ENCODE measurements around the gene DCST2. TPM values are rescaled to one million over a fixed set of nuclear protein-coding genes. Genes with fewer than 3 reads are reported as not detected.
A peak's percentile ranks its signal among the peaks of the same experiment; 100 is the strongest.

Gene DCST2
- total RNA-seq, 1 donor from 2014 or later, result 0.17 TPM

DNA sequence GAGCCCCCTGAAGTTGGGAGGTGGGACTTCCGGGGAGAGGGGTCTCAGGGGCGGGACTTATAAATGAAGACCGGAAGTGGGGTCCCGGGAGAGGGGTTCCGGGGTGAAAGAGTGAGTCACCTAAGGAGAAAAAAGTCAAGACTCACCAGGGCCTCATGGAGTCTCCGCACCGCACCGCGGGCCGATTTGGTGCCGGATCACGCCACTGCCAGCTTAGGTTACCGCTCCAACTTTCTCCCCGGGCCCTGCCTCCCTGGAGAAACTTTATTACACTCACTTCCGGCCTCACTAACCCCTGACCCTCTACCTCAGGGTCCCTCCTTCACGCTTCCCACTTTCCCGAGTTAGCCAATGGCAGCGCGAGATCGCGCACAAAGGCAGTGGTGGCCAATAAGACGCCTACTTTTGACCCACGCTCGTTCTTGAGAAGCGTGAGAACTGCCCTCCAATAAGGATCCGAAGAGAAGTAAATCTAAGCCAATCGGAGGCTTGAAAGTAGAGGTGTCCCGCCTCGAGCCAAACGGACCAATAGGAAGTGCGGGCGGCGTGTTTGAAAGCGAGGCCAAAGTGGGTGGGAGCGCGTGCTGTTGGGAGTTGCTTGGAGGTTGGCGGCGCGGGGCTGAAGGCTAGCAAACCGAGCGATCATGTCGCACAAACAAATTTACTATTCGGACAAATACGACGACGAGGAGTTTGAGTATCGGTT lies 59.3 kb downstream of the DCST2 start, which contains the start of gene CKS1B:
Gene CKS1B, plus strand, starts transcription at position 580 of the 706 bp plus-strand sequence. Its CDS starts 65 bp downstream, at position 645.
- DNase-seq, result peak; percentile 100

DNA sequence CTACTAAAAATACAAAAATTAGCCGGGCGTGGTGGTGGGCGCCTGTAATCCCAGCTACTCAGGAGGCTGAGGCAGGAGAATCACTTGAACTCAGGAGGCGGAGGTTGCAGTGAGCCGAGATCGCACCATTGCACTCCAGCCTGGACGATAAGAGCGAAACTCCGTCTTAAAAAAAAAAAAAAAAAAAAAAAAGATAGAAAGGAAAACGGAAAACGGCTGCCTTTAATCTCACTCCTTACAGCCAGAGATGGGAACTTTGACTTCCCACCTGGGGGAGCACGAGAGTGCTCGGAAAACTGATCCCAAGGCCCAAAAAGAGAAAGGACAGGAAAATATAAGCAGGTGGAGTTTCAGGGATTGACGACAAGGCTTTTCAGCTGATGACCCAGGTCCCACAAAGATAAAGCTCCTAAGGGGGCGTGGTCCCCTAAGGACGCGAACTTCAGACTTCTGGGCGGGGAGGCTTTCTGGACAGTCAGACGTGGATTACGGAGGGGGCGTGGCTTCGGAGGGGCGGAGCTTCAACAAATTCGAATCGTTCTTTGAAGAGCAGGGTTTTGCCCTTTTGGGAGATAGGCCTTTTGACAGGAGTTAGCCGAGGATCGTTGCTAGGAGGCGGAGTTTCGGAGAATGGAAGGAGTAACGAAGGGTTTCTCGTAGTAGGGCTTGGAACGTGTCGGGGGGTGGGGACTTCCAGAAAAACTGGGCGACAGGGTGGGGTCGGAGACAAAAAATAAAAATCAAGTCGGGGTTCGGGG lies 60.1 kb downstream of the DCST2 start:
- DNase-seq, result peak; percentile 99

DNA sequence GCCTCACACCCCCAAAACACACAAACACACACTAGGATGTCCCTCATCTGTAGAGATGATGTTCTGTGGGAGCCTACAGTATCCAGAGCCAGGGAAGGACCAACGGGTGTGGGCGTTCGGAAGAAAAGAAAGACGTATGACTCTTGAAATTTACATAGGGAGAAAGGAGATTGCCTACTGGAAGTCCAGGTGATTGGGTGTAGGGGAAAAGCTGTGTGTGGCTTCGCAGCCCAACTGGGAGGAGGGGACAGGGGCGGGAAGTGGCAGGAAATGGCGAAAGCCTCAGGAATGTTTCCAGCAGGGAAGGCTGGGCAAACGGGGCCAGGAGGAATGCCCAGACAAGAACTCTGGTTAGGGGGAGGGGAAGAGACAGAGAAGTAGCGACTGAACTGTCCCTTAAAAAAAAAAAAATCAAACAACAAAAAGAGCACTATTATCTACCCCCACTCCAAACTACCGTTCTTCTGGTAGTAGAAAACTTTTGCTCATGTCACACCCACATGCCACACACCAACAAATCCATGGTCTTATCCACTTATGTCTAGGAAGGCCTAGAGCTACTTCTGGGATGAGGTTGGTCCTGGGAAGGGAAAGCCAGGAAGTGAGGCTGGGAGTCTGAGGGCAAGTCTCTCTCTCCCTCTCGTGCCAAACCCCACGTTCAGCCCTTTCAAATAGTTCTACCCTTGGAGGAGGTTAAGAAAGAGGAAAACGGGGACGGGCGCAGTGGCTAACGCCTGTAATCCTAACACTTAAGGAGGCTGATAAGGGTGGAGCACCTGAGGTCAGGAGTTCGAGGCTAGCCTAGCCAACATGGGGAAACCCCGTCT lies 60.9 kb downstream of the DCST2 start:
- DNase-seq, result peak; percentile 96

DNA sequence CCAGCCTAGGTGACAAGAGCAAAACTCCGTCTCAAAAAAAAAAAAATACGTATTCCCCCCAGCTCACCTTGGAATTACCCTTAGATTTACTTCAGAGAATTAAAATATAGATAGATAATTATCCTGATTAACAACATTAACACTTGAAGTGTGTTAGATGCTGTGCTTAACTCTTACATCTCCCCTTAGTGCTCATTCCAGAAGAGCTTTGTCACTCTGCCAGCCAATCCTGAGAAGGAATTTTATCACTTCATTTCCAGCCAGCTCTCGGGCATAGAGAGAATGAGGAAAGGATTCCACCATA lies 61.4 kb downstream of the DCST2 start:
- no peak for DNase-seq

DNA sequence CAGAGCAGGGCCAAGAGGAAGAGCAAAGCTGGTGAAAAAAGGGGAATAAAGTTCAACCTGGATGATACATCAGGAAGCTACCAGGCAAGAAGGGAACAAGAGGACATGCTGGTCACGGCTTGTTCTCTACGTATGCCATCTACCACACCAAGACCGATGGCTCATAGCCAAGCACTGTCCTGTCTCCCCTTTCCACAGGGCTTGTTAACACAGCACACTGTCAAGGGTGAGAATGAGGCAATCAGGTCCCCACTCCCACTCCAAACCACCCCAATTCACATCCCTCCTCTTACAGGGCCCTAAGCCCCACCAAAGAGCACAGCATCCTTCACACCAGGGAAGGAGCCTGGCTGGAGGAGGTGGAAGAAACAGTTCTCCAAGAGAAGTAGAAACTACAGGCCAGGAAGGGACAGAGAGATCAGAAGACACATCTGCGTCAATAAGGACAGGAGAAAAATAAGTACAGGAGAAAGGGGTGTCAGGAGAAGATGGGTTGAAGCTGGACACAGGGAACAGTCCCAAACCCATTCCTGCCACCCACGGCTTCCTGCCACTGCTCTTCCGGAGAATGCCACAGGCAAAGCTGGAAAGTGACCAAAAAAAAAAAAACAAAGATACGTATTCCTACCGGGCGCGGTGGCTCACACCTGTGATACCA lies 62.1 kb downstream of the DCST2 start:
- peak; percentile 42 for DNase-seq

DNA sequence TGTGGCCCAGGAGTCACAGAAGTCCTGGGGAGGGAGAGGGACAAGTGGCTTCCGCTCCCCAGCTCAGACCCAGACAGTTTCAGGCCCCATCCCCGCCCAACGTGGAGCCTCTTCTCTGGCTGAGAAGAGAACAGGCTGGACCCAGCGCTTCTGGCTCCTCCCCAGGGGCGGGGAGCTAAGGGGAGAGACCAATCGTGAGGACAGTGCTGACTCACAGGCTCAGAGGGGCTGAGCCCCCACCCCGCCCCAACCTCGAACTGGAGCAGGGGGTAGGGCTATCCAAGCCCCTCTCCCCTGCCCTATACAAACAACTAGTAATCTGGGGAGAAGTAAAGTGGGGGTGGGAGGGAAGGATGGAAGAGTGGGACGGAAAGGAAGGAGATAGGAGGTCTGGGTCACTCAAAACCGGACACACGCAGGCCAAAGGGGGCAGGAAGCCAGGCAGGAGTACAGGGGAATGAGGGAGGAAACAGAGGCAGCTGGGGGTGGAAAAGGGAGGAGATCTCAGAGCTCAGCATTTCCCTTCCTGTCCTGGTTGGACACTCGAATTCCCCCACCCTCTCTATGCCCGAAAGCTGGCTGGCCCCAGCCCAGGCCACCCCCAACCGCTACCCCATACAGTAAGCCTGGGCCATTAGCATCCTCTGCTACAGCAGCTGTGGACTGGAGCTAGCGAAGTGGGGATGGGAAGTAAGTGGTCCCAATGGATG lies 62.8 kb downstream of the DCST2 start, which contains the start of gene SHC1:
Gene SHC1, minus strand, starts transcription at position 117 of the 710 bp plus-strand sequence. CDS start 221 bp downstream, outside the sequence.
- DNase-seq, result peak; percentile 94

DNA sequence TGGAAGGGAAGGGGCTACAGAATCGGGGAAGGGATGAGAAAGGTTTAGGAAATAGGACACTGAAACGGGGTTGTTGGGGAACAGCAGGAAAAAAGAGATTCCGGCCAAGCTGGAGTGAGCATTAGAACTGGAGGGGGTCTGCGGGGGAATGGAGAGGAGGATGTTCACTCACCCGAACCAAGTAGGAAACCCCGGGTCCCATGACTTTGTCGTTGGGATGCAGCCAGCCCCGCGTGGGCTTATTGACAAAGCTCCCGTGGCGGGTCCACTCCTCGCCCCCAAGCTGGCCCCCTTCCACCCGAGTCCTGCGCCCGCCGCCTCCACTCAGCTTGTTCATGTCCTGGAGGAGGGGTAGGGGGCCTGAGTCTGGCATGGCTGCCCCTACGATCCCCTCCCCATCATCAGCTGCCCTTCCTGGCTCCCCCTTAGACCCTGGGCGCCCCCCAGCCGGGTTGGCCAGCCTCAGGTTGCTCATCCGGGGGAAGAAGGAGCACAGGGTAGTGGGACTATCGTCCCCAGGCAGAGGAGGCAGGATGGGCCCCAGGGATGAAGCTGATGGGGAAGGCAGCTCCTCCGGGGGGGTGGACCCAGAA lies 63.6 kb downstream of the DCST2 start:
- peak; percentile 34 for DNase-seq

DNA sequence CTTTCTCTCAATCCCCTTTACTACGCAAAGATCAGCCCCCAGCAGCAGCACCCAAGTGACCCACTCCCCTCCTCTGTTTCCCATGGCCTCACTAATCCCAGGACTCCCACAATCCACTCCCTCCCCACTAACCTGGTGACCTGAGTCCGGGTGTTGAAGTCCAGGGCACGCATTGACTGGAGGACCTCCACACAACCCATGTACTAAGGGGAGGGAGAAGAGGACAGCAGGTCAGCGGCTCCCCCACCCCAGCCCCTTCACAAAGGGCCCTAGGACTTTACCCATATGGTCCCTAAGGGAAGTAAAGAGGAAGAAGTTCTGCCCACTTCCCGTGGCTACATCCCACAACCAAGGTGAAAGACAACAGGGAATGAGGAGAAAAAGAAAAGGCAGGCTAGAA lies 64.3 kb downstream of the DCST2 start:
- DNase-seq, result no peak

DNA sequence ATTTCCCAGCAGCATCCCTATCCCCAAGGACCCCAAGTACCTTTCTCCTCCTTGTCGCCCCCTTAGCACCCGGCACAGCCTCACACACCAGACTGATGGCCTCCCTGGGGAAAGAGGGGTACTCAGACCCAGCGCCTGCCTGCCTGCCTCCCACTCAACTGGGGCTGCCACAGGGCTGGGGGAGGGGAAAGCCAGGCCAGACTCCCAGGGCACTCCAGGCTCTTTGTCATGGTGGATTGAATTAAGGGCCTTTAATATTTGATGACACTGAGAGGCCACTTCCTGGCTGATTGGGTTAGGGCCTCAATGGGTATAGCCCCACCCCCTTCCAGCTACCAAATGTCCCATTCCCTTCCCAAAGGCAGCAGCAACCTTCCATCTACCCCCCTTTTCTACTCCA lies 64.8 kb downstream of the DCST2 start:
- no peak for DNase-seq

Other genes starting within 250 kb of the DCST2 start
- gene KCNN3, start 163.5 kb downstream of the DCST2 start, total RNA-seq, result 1.7 and 3.6 TPM in 2 replicates
- gene PMVK, start 97.1 kb downstream of the DCST2 start, total RNA-seq, result 6.5 and 9.4 TPM in 2 replicates
- gene PBXIP1, start 77.7 kb downstream of the DCST2 start, total RNA-seq, result 110 and 126 TPM in 2 replicates
- 7.1 and 10.0 TPM in 2 replicates for gene PYGO2, start 72.0 kb downstream of the DCST2 start, total RNA-seq
- gene SHC1, start 63.0 kb downstream of the DCST2 start, total RNA-seq, result 337 and 534 TPM in 2 replicates
- gene CKS1B, start 59.1 kb downstream of the DCST2 start, total RNA-seq, result 49.0 and 89.3 TPM in 2 replicates
- 17.8 and 27.1 TPM in 2 replicates for gene FLAD1, start 50.4 kb downstream of the DCST2 start, total RNA-seq
- gene LENEP, start 40.2 kb downstream of the DCST2 start, total RNA-seq, result not detected in 2 replicates
- 16.1 and 16.2 TPM in 2 replicates for gene ZBTB7B, start 31.0 kb downstream of the DCST2 start, total RNA-seq
- not detected in 2 replicates for gene DCST1, start within 50 bp of the DCST2 start, total RNA-seq
- gene ADAM15, start 17.5 kb upstream of the DCST2 start, total RNA-seq, result 289 and 307 TPM in 2 replicates
- 9.5 and 15.7 TPM in 2 replicates for gene EFNA4, start 30.0 kb upstream of the DCST2 start, total RNA-seq
- gene EFNA3, start 45.1 kb upstream of the DCST2 start, total RNA-seq, result 1.9 and 2.2 TPM in 2 replicates
- 119 and 138 TPM in 2 replicates for gene EFNA1, start 94.1 kb upstream of the DCST2 start, total RNA-seq
- gene SLC50A1, start 102.1 kb upstream of the DCST2 start, total RNA-seq, result 26.2 and 27.1 TPM in 2 replicates
- gene DPM3, start 106.8 kb upstream of the DCST2 start, total RNA-seq, result 16.1 and 41.4 TPM in 2 replicates
- 64.4 and 128 TPM in 2 replicates for gene KRTCAP2, start 139.5 kb upstream of the DCST2 start, total RNA-seq
- 4.1 and 4.7 TPM in 2 replicates for gene TRIM46, start 140.1 kb upstream of the DCST2 start, total RNA-seq
- 15.9 and 16.2 TPM in 2 replicates for gene THBS3, start 174.1 kb upstream of the DCST2 start, total RNA-seq
- gene MTX1, start 174.9 kb upstream of the DCST2 start, total RNA-seq, result 49.3 and 50.2 TPM in 2 replicates
- 6.5 and 12.3 TPM in 2 replicates for gene ENTREP3, start 221.7 kb upstream of the DCST2 start, total RNA-seq
- 38.3 and 46.3 TPM in 2 replicates for gene SCAMP3, start 228.6 kb upstream of the DCST2 start, total RNA-seq
- gene CLK2, start 239.7 kb upstream of the DCST2 start, total RNA-seq, result 24.5 and 35.9 TPM in 2 replicates
- 0.84 and 0.85 TPM in 2 replicates for gene HCN3, start 243.7 kb upstream of the DCST2 start, total RNA-seq

Data from dermis blood vessel endothelial cell (primary cell).